ENCODE measurements around the gene BIVM. TPM values are rescaled to one million over a fixed set of nuclear protein-coding genes. Genes with fewer than 3 reads are reported as not detected.

The BIVM gene
- total and polyA plus RNA-seq, 4 donors, result 7.4 to 17.8 (median 11.3) TPM

- Histone ChIP-seq H3K9me3 (ENCODE audit: control insufficient read depth in 4 of 4, low read length in 3 of 4) (no peaks in the 10 kb centered on the region), H3K36me3 (ENCODE audit: control insufficient read depth in 4 of 4, insufficient read depth in 3 of 4, low read depth in 1 of 4, low read length in 3 of 4) (peaks cover 3 to 23% (median 17%) of the 10 kb centered on the region in 4 donors), H3K4me1 (ENCODE audit: control insufficient read depth in 4 of 4, insufficient read depth in 4 of 4, low read length in 3 of 4) (no peaks in the 10 kb centered on the region), H3K27me3 (ENCODE audit: control insufficient read depth in 4 of 4, insufficient read depth in 4 of 4, low read length in 3 of 4) (no peaks in the 10 kb centered on the region), H3K4me3 (ENCODE audit: low read depth in 1 of 3, low read length in 3 of 3) (no peak overlapping the region), H3K9ac (ENCODE audit: low read depth in 1 of 2, low read length in 2 of 2) (no peak overlapping the region), H3K27ac (ENCODE audit: low read depth in 1 of 2, low read length in 2 of 2) (no peak overlapping the region)
- no peak for DNase-seq (ENCODE audit: low spot score)
- TF ChIP-seq MAX (IDR thresholded peaks at IDR 0.05) (no peak), YY1 (IDR thresholded peaks at IDR 0.05) (no peak), RAD21 (IDR thresholded peaks at IDR 0.05) (no peak), NR2F2 (IDR thresholded peaks at IDR 0.05) (no peak), FOXA2 (IDR thresholded peaks at IDR 0.05) (no peak), ZBTB33 (IDR thresholded peaks at IDR 0.05) (no peak), RXRA (IDR thresholded peaks at IDR 0.05) (no peak), REST (IDR thresholded peaks at IDR 0.05) (no peak), JUND (IDR thresholded peaks at IDR 0.05) (no peak), CTCF (IDR thresholded peaks at IDR 0.05; ENCODE audit: low read depth, low read length, missing input control) (no peak), ATF3 (IDR thresholded peaks at IDR 0.05) (no peak), FOXA1 (IDR thresholded peaks at IDR 0.05) (no peak), HNF4G (IDR thresholded peaks at IDR 0.05) (no peak), SP1 (IDR thresholded peaks at IDR 0.05) (no peak), EGR1 (IDR thresholded peaks at IDR 0.05; ENCODE audit: low read depth in 2 of 2) (no peak), TAF1 (conservative IDR thresholded peaks at IDR 0.05) (no peak)
- 88% methylated on average over 13 of the region's 13 CpGs for WGBS
These were observed 81.0 kb downstream of the BIVM start for GRCh38 chr13:102879793-102880499.
